Testis (tissue), 2 donors: Measurements from ENCODE around the gene NUTF2.

Experiments used
- POLR2A ChIP-seq: fragments of 450-650 bp; IDR thresholded peaks from one replicate; pipeline ENCODE4 v1.6.1; 2017; ENCODE audit warnings: antibody characterized with exemption, mild to moderate bottlenecking, moderate library complexity
- TF ChIP-seq, protein P1 (sequence below), 3 experiments: fragments of 450-650 bp in 2 of 3; fragments of 200-600 bp in 1 of 3; sonication (generic) in 1 of 3; IDR thresholded peaks; one replicate each; pipeline ENCODE4 v1.5.1; 2016 to 2019; ENCODE audit warnings: antibody characterized with exemption in 3 of 3, mild to moderate bottlenecking in 2 of 3, moderate library complexity in 1 of 3

DNA sequence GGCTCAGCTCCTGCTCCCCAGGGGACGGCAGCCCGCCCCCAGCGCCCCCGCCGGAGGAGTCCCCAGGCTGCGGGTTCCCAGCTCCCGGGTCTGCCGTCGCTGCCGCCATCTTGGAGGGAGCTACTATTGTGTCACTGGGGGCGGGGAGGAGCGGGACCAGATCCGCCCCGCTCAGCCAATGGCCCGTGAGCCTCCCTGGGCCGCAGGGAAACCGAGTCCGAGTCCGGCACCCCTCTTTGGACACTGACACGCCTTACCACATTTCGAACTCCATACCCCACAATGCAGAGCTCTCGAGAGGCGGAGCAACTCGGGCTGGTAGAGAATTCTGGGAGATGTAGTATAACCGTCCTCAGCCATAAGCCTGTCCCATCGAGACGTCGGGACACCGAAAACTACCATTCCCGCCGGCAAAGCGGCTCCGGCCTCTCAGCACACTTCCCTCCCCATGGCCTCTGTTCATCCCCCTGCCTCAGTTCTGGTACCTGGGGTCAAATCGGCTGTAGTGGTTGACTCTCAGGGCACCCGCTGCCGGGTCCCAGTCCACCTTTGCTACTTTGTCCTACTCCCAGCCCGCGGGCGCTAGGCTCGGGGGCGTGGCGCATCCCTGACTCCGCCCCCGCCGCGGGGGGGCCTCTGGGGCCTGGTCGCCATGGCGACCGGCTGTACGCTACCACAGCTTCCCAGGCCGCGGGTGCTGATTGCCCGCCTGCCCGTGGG, 40.1 kb upstream of the NUTF2 start, which contains the start of the genes RANBP10 and TSNAXIP1:
- peak; percentile 61 for TF ChIP-seq POLR2A
- TF ChIP-seq, protein P1, sequence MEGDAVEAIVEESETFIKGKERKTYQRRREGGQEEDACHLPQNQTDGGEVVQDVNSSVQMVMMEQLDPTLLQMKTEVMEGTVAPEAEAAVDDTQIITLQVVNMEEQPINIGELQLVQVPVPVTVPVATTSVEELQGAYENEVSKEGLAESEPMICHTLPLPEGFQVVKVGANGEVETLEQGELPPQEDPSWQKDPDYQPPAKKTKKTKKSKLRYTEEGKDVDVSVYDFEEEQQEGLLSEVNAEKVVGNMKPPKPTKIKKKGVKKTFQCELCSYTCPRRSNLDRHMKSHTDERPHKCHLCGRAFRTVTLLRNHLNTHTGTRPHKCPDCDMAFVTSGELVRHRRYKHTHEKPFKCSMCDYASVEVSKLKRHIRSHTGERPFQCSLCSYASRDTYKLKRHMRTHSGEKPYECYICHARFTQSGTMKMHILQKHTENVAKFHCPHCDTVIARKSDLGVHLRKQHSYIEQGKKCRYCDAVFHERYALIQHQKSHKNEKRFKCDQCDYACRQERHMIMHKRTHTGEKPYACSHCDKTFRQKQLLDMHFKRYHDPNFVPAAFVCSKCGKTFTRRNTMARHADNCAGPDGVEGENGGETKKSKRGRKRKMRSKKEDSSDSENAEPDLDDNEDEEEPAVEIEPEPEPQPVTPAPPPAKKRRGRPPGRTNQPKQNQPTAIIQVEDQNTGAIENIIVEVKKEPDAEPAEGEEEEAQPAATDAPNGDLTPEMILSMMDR (IDR thresholded peaks at IDR 0.05) = no peak
